GM21786 (cell line): ENCODE data around the gene ARHGAP10.

ENCODE experiments used
- ATAC-seq: cut with Tn5 transposase; IDR thresholded peaks from one replicate; pipeline ENCODE4 v1.9.1; 2021; ENCODE audit not compliant: unreplicated experiment

The ARHGAP10 gene

GRCh38 chr4:148057984-148058859 is 326.3 kb downstream of the ARHGAP10 start:
- no peak for ATAC-seq

- ATAC-seq = peak; percentile 9
These were observed 327.8 kb downstream of the ARHGAP10 start for GRCh38 chr4:148059617-148060180.

GRCh38 chr4:148060264-148061140 is 328.6 kb downstream of the ARHGAP10 start:
- ATAC-seq = no peak

- ATAC-seq = no peak
These were observed 329.2 kb downstream of the ARHGAP10 start for GRCh38 chr4:148061141-148061481.

GRCh38 chr4:148061795-148062194 is 329.9 kb downstream of the ARHGAP10 start:
- no peak for ATAC-seq

GRCh38 chr4:148062301-148062950 is 330.5 kb downstream of the ARHGAP10 start:
- no peak for ATAC-seq

- no peak for ATAC-seq
These were observed 332.6 kb downstream of the ARHGAP10 start for GRCh38 chr4:148064451-148064850.

- no peak for ATAC-seq
These were observed 333.2 kb downstream of the ARHGAP10 start for GRCh38 chr4:148065075-148065474.

- no peak for ATAC-seq
These were observed 335.5 kb downstream of the ARHGAP10 start for GRCh38 chr4:148067301-148067916.

GRCh38 chr4:148068065-148068911 is 336.4 kb downstream of the ARHGAP10 start:
- ATAC-seq = no peak

GRCh38 chr4:148069086-148069894 is 337.4 kb downstream of the ARHGAP10 start:
- no peak for ATAC-seq

GRCh38 chr4:148069895-148070178 is 337.9 kb downstream of the ARHGAP10 start:
- no peak for ATAC-seq

- ATAC-seq = no peak
These were observed 339.1 kb downstream of the ARHGAP10 start for GRCh38 chr4:148071009-148071408.

GRCh38 chr4:148072789-148073188 is 340.9 kb downstream of the ARHGAP10 start:
- ATAC-seq = no peak

GRCh38 chr4:148073349-148073748 is 341.5 kb downstream of the ARHGAP10 start:
- no peak for ATAC-seq

GRCh38 chr4:148074462-148074861 is 342.6 kb downstream of the ARHGAP10 start:
- no peak for ATAC-seq

GRCh38 chr4:148075438-148075837 is 343.6 kb downstream of the ARHGAP10 start:
- no peak for ATAC-seq

GRCh38 chr4:148076964-148077363 is 345.1 kb downstream of the ARHGAP10 start:
- ATAC-seq = no peak

- ATAC-seq = no peak
These were observed 345.7 kb downstream of the ARHGAP10 start for GRCh38 chr4:148077581-148077980.
